OCI-LY7 (cell line): ENCODE data around the gene CHD2. TPM values are rescaled to one million over a fixed set of nuclear protein-coding genes. Genes with fewer than 3 reads are reported as not detected.

Experiments
- BruUV-seq: library from RNA; stranded (reverse); fragments of 400-500 nt; replicated peaks from 2 replicates; lab custom pipeline; 2021; lab: Mats Ljungman, UMichigan
- CTCF ChIA-PET: fragments of 300-600 bp; sonication (Branson Sonifier 250); formaldehyde crosslinking; loops from one replicate; lab custom pipeline; 2022; ENCODE audit warnings: antibody characterized with exemption; ENCODE audit not compliant: unreplicated experiment; lab: Charles Lee
- POLR2A ChIA-PET: fragments of 300-600 bp; sonication (Branson Sonifier 250); formaldehyde crosslinking; loops from one replicate; lab custom pipeline; 2022; ENCODE audit warnings: antibody characterized with exemption; lab: Charles Lee
- DNase-seq: peaks from one replicate; pipeline ENCODE4 v3.0.0-alpha.2; 2015; ENCODE audit warnings: low spot score
- H2AFZ ChIP-seq: fragments of 200-600 bp; sonication (generic), shearing (Covaris generic); 2 replicates; pipeline ENCODE4 v1.6.1; 2014; ENCODE audit warnings: mild to moderate bottlenecking, antibody characterized with exemption, low read length, moderate library complexity
- H3K27ac ChIP-seq: fragments of 200-600 bp; sonication (generic); 2 replicates; pipeline ENCODE4 v1.5.1; 2014; ENCODE audit warnings: mixed run types, low read depth, mild to moderate bottlenecking, moderate library complexity, low read length, inconsistent platforms; ENCODE audit not compliant: poor library complexity, severe bottlenecking
- H3K36me3 ChIP-seq: fragments of 200-600 bp; sonication (generic); 2 replicates; pipeline ENCODE4 v1.6.1; 2014; ENCODE audit warnings: mild to moderate bottlenecking, antibody characterized with exemption, low read length, moderate library complexity, mixed read lengths; ENCODE audit not compliant: insufficient read depth
- H3K4me1 ChIP-seq: fragments of 200-600 bp; sonication (generic); 2 replicates; pipeline ENCODE4 v1.5.1; 2014; ENCODE audit warnings: mild to moderate bottlenecking, low read length; ENCODE audit not compliant: insufficient read depth, poor library complexity, severe bottlenecking
- H3K4me2 ChIP-seq: fragments of 200-600 bp; sonication (generic); 2 replicates; pipeline ENCODE4 v1.6.1; 2014; ENCODE audit warnings: mild to moderate bottlenecking, low read length
- H3K4me3 ChIP-seq: fragments of 200-600 bp; sonication (generic); 2 replicates; pipeline ENCODE4 v1.5.1; 2014; ENCODE audit warnings: mild to moderate bottlenecking, low read depth, low read length; ENCODE audit not compliant: poor library complexity, severe bottlenecking
- H3K79me2 ChIP-seq: fragments of 200-600 bp; sonication (generic); 2 replicates; pipeline ENCODE4 v1.6.1; 2016; ENCODE audit warnings: low read depth, mild to moderate bottlenecking, low read length, moderate library complexity, mixed read lengths; ENCODE audit not compliant: insufficient read depth
- H3K9me2 ChIP-seq: fragments of 200-600 bp; sonication (generic); 2 replicates; pipeline ENCODE4 v1.6.1; 2016; ENCODE audit warnings: mild to moderate bottlenecking, low read length, mixed read lengths; ENCODE audit not compliant: insufficient read depth
- H3K9me3 ChIP-seq: fragments of 200-600 bp; sonication (generic); 2 replicates; pipeline ENCODE4 v1.6.1; 2014; ENCODE audit warnings: mild to moderate bottlenecking, mixed run types, low read length, mixed read lengths
- H4K20me1 ChIP-seq: fragments of 200-600 bp; sonication (generic); 2 replicates; pipeline ENCODE4 v1.6.1; 2014; ENCODE audit warnings: mild to moderate bottlenecking, antibody characterized with exemption, low read length, moderate library complexity, mixed read lengths; ENCODE audit not compliant: insufficient read depth
- EZH2phosphoT487 ChIP-seq: fragments of 200-600 bp; sonication (generic); IDR thresholded peaks from 2 replicates; pipeline ENCODE4 v1.6.1; 2018; ENCODE audit warnings: low read depth, borderline replicate concordance, mild to moderate bottlenecking, mixed run types, antibody characterized with exemption, low read length, moderate library complexity, mixed read lengths
- intact Hi-C: fragments of 100-400 bp; cut with micrococcal nuclease; formaldehyde crosslinking; loops from one replicate; pipeline ENCODE4 v1.10.0; 2022; ENCODE audit not compliant: unreplicated experiment
- total RNA-seq, 2 experiments: library from RNA; depleted of rRNA in 1 of 2; stranded (reverse); fragments of >200 nt in 1 of 2; shearing (Covaris generic) in 1 of 2; gene quantifications; 2 replicates each; pipeline ENCODE4 v1.2.3, GENCODE V29; 2014 to 2022
- TF ChIP-seq, protein P1 (sequence below): fragments of 200-600 bp; sonication (generic); conservative IDR thresholded peaks from 2 replicates; pipeline ENCODE4 v1.5.1; 2014; ENCODE audit warnings: mild to moderate bottlenecking, antibody characterized with exemption, low read length, moderate library complexity, mixed read lengths

The CHD2 gene
- total RNA-seq, 2 experiments from 2014 or later: 133 to 213 TPM

DNA sequence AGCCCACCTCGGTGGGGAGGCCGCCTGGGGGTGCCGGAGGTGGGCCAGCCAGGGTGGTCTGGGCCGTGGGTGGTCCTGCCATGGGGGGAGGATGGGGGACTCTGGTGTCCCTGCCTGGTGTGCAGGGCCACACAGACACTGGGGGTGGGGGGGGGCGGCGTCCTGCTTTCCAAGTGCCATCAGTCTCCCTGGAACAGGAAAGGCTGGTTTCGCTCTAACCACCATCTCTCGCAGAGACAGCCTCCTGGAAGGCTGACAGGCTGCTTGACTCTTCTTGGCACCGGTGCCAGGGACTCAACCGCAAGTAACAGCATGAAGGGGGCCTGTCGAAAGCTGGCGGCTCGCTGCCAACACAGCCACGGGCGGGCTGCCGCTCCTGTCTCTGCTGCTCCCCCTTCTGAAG is 148.6 kb downstream of the CHD2 start:
- Histone ChIP-seq H3K9me3 (no peaks in the 10 kb centered on the region), H3K9me2 (no peaks in the 10 kb centered on the region), H2AFZ (no peak overlapping the region), H3K4me2 (no peak overlapping the region), H3K27ac (no peak overlapping the region), H3K79me2 (no peaks in the 10 kb centered on the region), H3K4me3 (no peak overlapping the region), H3K36me3 (no peaks in the 10 kb centered on the region), H4K20me1 (no peaks in the 10 kb centered on the region), H3K4me1 (no peaks in the 10 kb centered on the region)
- BruUV-seq: no TSS peak
- intact Hi-C loops: no loop called here
- TF ChIP-seq, protein P1, sequence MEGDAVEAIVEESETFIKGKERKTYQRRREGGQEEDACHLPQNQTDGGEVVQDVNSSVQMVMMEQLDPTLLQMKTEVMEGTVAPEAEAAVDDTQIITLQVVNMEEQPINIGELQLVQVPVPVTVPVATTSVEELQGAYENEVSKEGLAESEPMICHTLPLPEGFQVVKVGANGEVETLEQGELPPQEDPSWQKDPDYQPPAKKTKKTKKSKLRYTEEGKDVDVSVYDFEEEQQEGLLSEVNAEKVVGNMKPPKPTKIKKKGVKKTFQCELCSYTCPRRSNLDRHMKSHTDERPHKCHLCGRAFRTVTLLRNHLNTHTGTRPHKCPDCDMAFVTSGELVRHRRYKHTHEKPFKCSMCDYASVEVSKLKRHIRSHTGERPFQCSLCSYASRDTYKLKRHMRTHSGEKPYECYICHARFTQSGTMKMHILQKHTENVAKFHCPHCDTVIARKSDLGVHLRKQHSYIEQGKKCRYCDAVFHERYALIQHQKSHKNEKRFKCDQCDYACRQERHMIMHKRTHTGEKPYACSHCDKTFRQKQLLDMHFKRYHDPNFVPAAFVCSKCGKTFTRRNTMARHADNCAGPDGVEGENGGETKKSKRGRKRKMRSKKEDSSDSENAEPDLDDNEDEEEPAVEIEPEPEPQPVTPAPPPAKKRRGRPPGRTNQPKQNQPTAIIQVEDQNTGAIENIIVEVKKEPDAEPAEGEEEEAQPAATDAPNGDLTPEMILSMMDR: no peak
- TF ChIP-seq EZH2phosphoT487: no peak
- DNase-seq: no peak
- POLR2A ChIA-PET: no interaction called here
- CTCF ChIA-PET: no interaction called here

DNA sequence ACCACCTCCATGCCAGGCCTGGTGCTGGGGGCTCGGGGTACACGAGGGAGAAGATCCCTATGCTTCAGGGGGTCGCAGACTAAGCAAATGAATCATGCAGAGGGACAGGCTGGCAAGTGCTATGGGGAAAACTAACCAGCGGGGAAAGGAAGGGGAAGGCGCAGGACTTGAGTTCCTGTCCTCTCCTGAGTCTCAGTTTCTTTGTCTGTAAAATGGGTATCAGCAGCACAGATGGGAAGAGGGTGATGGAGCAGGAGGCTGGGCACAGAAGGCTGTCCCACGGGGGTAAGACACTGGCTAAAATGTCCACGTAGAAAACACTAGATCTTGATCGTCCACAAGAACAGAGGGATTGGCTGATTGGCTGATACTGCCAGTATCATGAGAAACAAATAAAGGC is 149.1 kb downstream of the CHD2 start:
- no peak overlapping the region for H3K4me3 ChIP-seq
- no peak overlapping the region for H2AFZ ChIP-seq
- H3K4me2 ChIP-seq: no peak overlapping the region
- H3K9me3 ChIP-seq: no peaks in the 10 kb centered on the region
- no TSS peak for BruUV-seq
- POLR2A ChIA-PET: no interaction called here
- TF ChIP-seq, protein P1: no peak
- TF ChIP-seq EZH2phosphoT487: no peak
- H3K27ac ChIP-seq: no peak overlapping the region
- H3K36me3 ChIP-seq: no peaks in the 10 kb centered on the region
- no peaks in the 10 kb centered on the region for H3K9me2 ChIP-seq
- H3K4me1 ChIP-seq: no peaks in the 10 kb centered on the region
- intact Hi-C loops: no loop called here
- DNase-seq: no peak
- H3K79me2 ChIP-seq: no peaks in the 10 kb centered on the region
- no peaks in the 10 kb centered on the region for H4K20me1 ChIP-seq
- CTCF ChIA-PET: no interaction called here

DNA sequence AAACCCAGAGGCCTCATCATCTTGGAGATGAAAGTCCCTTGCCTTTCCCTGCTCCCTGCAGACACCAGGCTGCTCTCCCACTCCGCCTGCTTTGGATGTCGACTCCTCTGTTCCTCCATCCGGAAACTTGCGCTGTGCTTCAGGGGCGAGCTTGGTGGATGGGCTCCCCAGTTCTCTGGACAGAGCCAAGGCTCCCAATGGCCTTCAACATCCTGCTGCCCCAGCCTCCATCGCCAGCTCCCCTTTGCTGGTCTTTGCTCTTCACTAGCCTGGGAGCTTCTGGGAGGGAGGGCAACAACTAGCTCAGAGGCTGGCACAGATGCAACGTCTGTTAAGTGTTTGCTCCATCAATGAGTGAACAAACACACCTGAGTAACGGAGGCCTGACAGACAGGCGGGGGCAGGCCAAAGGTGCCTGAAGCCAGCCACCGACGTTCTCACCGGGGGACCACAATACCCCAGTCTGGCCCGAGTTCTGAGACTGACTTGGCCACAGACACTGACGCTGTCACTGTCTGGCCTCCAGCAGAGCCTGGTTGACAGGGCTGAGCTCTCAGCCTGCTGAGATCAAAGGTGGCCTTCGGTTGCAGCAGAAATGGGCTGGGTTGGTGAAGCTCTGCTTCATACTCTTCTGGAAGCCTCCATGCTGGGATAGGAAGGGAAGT is 149.9 kb downstream of the CHD2 start:
- no peaks in the 10 kb centered on the region for H3K4me1 ChIP-seq
- H3K4me2 ChIP-seq: no peak overlapping the region
- H3K4me3 ChIP-seq: no peak overlapping the region
- H3K36me3 ChIP-seq: no peaks in the 10 kb centered on the region
- no peak for TF ChIP-seq EZH2phosphoT487
- TF ChIP-seq, protein P1: no peak
- H3K9me3 ChIP-seq: no peaks in the 10 kb centered on the region
- CTCF ChIA-PET: no interaction called here
- no peak overlapping the region for H3K27ac ChIP-seq
- H3K79me2 ChIP-seq: no peaks in the 10 kb centered on the region
- intact Hi-C loops: no loop called here
- H4K20me1 ChIP-seq: no peaks in the 10 kb centered on the region
- POLR2A ChIA-PET: no interaction called here
- no peaks in the 10 kb centered on the region for H3K9me2 ChIP-seq
- DNase-seq: no peak
- no TSS peak for BruUV-seq
- no peak overlapping the region for H2AFZ ChIP-seq
